H9 (cell line): Measurements from ENCODE around the gene IMPACT. TPM values are rescaled to one million over a fixed set of nuclear protein-coding genes. Genes with fewer than 3 reads are reported as not detected.

Source experiments
- DNase-seq: peaks from one replicate; pipeline ENCODE4 v3.0.0-alpha.2; 2017
- H2AFZ ChIP-seq: one replicate; pipeline ENCODE4 v1.6.1; 2013; ENCODE audit warnings: mild to moderate bottlenecking, low read length, control low read depth, moderate library complexity
- H2AK5ac ChIP-seq: 2 replicates; pipeline ENCODE4 v1.6.1; 2013; ENCODE audit warnings: low read length, control low read depth, mixed read lengths; ENCODE audit not compliant: insufficient read length
- H2BK120ac ChIP-seq: one replicate; pipeline ENCODE4 v1.6.1; 2013; ENCODE audit warnings: low read depth, mild to moderate bottlenecking, low read length, control low read depth, inconsistent platforms; ENCODE audit not compliant: poor library complexity, severe bottlenecking
- H2BK12ac ChIP-seq: 2 replicates; pipeline ENCODE4 v1.6.1; 2013; ENCODE audit warnings: low read length, control low read depth, mixed read lengths, low read depth; ENCODE audit not compliant: insufficient read length
- H2BK15ac ChIP-seq: 2 replicates; pipeline ENCODE4 v1.6.1; 2013; ENCODE audit warnings: low read depth, low read length, control low read depth
- H2BK20ac ChIP-seq: one replicate; pipeline ENCODE4 v1.6.1; 2013; ENCODE audit warnings: low read depth, mild to moderate bottlenecking, low read length, control low read depth, inconsistent platforms; ENCODE audit not compliant: poor library complexity, severe bottlenecking
- H2BK5ac ChIP-seq: 2 replicates; pipeline ENCODE4 v1.6.1; 2013; ENCODE audit warnings: low read length, control low read depth, mixed read lengths; ENCODE audit not compliant: insufficient read length
- H3K14ac ChIP-seq: 2 replicates; pipeline ENCODE4 v1.6.1; 2013; ENCODE audit warnings: low read length, control low read depth; ENCODE audit not compliant: insufficient read depth
- H3K18ac ChIP-seq: 2 replicates; pipeline ENCODE4 v1.6.1; 2013; ENCODE audit warnings: low read depth, mild to moderate bottlenecking, mixed read lengths, low read length, control low read depth; ENCODE audit not compliant: insufficient read length
- H3K23ac ChIP-seq: 2 replicates; pipeline ENCODE4 v1.6.1; 2013; ENCODE audit warnings: low read length, control low read depth, mixed read lengths, low read depth; ENCODE audit not compliant: insufficient read length
- H3K23me2 ChIP-seq: 2 replicates; pipeline ENCODE4 v1.6.1; 2013; ENCODE audit warnings: low read depth, mild to moderate bottlenecking, mixed read lengths, low read length, control low read depth; ENCODE audit not compliant: insufficient read length, poor library complexity, severe bottlenecking
- H3K27ac ChIP-seq: 2 replicates; pipeline ENCODE4 v1.5.1; 2013; ENCODE audit warnings: low read length, control low read depth, mixed read lengths, low read depth; ENCODE audit not compliant: insufficient read length
- H3K27me3 ChIP-seq: 2 replicates; pipeline ENCODE4 v1.6.1; 2013; ENCODE audit warnings: low read length, control low read depth, inconsistent platforms; ENCODE audit not compliant: insufficient read depth
- H3K4ac ChIP-seq: 2 replicates; pipeline ENCODE4 v1.6.1; 2013; ENCODE audit warnings: low read depth, mild to moderate bottlenecking, control low read depth, inconsistent platforms, low read length, moderate library complexity
- H3K4me1 ChIP-seq: 2 replicates; pipeline ENCODE4 v1.6.1; 2013; ENCODE audit warnings: low read length, control low read depth, inconsistent platforms; ENCODE audit not compliant: insufficient read depth
- H3K4me2 ChIP-seq: 2 replicates; pipeline ENCODE4 v1.6.1; 2013; ENCODE audit warnings: low read length, control low read depth, mixed read lengths; ENCODE audit not compliant: insufficient read length, insufficient read depth
- H3K56ac ChIP-seq: 2 replicates; pipeline ENCODE4 v1.6.1; 2013; ENCODE audit warnings: low read depth, mild to moderate bottlenecking, mixed read lengths, low read length, control low read depth; ENCODE audit not compliant: insufficient read length
- H3K79me1 ChIP-seq: 2 replicates; pipeline ENCODE4 v1.6.1; 2013; ENCODE audit warnings: low read depth, mild to moderate bottlenecking, moderate library complexity, low read length, control low read depth, inconsistent platforms; ENCODE audit not compliant: insufficient read depth, poor library complexity, severe bottlenecking
- H3K79me2 ChIP-seq: 2 replicates; pipeline ENCODE4 v1.6.1; 2013; ENCODE audit warnings: low read length, control low read depth, inconsistent platforms; ENCODE audit not compliant: insufficient read depth
- H3K9ac ChIP-seq: 2 replicates; pipeline ENCODE4 v1.6.1; 2013; ENCODE audit warnings: low read length, control low read depth, mixed read lengths; ENCODE audit not compliant: insufficient read length; ENCODE audit errors: extremely low read depth
- H3K9me3 ChIP-seq: one replicate; pipeline ENCODE4 v1.6.1; 2013; ENCODE audit warnings: low read depth, low read length, inconsistent platforms; ENCODE audit not compliant: control insufficient read depth
- H3T11ph ChIP-seq: one replicate; pipeline ENCODE4 v1.6.1; 2013; ENCODE audit warnings: mild to moderate bottlenecking, low read length, control low read depth, inconsistent platforms
- H4K20me1 ChIP-seq: one replicate; pipeline ENCODE4 v1.6.1; 2013; ENCODE audit not compliant: control insufficient read depth, insufficient read length, insufficient read depth
- H4K5ac ChIP-seq: 2 replicates; pipeline ENCODE4 v1.6.1; 2013; ENCODE audit warnings: low read depth, mild to moderate bottlenecking, mixed read lengths, low read length, control low read depth; ENCODE audit not compliant: insufficient read length
- H4K8ac ChIP-seq: replicated peaks from 2 replicates; pipeline ENCODE4 v1.6.1; 2013; ENCODE audit warnings: low read length, control low read depth, mixed read lengths, low read depth; ENCODE audit not compliant: insufficient read length
- H4K91ac ChIP-seq: 2 replicates; pipeline ENCODE4 v1.6.1; 2013; ENCODE audit warnings: low read depth, mild to moderate bottlenecking, moderate library complexity, mixed read lengths, low read length, control low read depth; ENCODE audit not compliant: insufficient read length
- H3K27ac Mint-ChIP-seq, 3 experiments: 2 replicates in 2 of 3; 3 replicates in 1 of 3; pipeline ENCODE4 v1.8.0; 2020 to 2021; ENCODE audit warnings: mixed read lengths in 3 of 3, mild to moderate bottlenecking in 1 of 3, moderate library complexity in 1 of 3
- H3K27me3 Mint-ChIP-seq: 2 replicates; pipeline ENCODE4 v1.8.0; 2021; ENCODE audit warnings: low read depth, mild to moderate bottlenecking, moderate library complexity, mixed read lengths
- H3K36me3 Mint-ChIP-seq, 3 experiments: 2 replicates in 2 of 3; 3 replicates in 1 of 3; pipeline ENCODE4 v1.8.0; 2020 to 2021; ENCODE audit warnings: low read depth in 3 of 3, mixed read lengths in 3 of 3; ENCODE audit not compliant: insufficient read depth in 1 of 3
- H3K4me1 Mint-ChIP-seq, 2 experiments: 2 replicates each; pipeline ENCODE4 v1.8.0; 2020; ENCODE audit warnings: mixed read lengths in 2 of 2
- H3K4me3 Mint-ChIP-seq, 2 experiments: 2 replicates in 1 of 2; 3 replicates in 1 of 2; pipeline ENCODE4 v1.8.0; 2020 to 2021; ENCODE audit warnings: mild to moderate bottlenecking in 2 of 2, mixed read lengths in 2 of 2, moderate library complexity in 1 of 2
- H3K9me3 Mint-ChIP-seq, 2 experiments: 2 replicates in 1 of 2; 3 replicates in 1 of 2; pipeline ENCODE4 v1.8.0; 2020; ENCODE audit warnings: mild to moderate bottlenecking in 2 of 2, mixed read lengths in 2 of 2, moderate library complexity in 1 of 2
- CTCF ChIP-seq: fragments of 200-600 bp; sonication (generic); conservative IDR thresholded peaks from 3 replicates; pipeline ENCODE4 v1.8.0; 2021; ENCODE audit warnings: antibody characterized with exemption, mild to moderate bottlenecking
- WGBS: extraction: QIAGEN DNeasy Blood & Tissue Kit; methylation state at CpG from one replicate; pipeline ENCODE4 v1.1.7; 2013; ENCODE audit warnings: missing lambda C conversion rate, low lambda C conversion rate, mixed read lengths; ENCODE audit not compliant: insufficient read length; ENCODE audit errors: extremely low coverage; 5-methylcytosine and 5-hydroxymethylcytosine counted together
- total RNA-seq: library from RNA; stranded (reverse); gene quantifications from 2 replicates; pipeline ENCODE4 v1.2.1, GENCODE V29; 2021

The IMPACT gene
- total RNA-seq, 1 experiment from 2014 or later, result 41.9 TPM

- DNase-seq, result no peak
- Histone ChIP-seq H3K4ac (no peak overlapping the region), H2AFZ (no peak overlapping the region), H3K23ac (no peak overlapping the region), H3K4me2 (peak overlapping the region; percentile 79), H2BK5ac (no peak overlapping the region), H3K56ac (no peak overlapping the region), H4K5ac (peak overlapping the region; percentile 9), H2AK5ac (no peak overlapping the region), H3K79me1 (no peaks in the 10 kb centered on the region), H2BK120ac (no peak overlapping the region), H3K9ac (peak overlapping the region; percentile 89), H3K27ac (no peak overlapping the region), H4K8ac (no peak overlapping the region), H3K9me3 (no peaks in the 10 kb centered on the region), H2BK12ac (no peak overlapping the region), H2BK15ac (no peak overlapping the region), H3T11ph (no peak overlapping the region), H3K27me3 (no peaks in the 10 kb centered on the region), H3K79me2 (peaks cover 5% of the 10 kb centered on the region; the same call in 1 of the 2 replicates), H3K4me1 (peaks cover 2% of the 10 kb centered on the region; the same call in 1 of the 2 replicates), H3K23me2 (peaks cover 5% of the 10 kb centered on the region), H3K18ac (peak overlapping the region; percentile 86), H2BK20ac (no peak overlapping the region), H4K20me1 (no peaks in the 10 kb centered on the region), H3K14ac (peak overlapping the region; percentile 80; the same call in 1 of the 2 replicates), H4K91ac (no peak overlapping the region)
- peaks cover 50 to 52% of the 10 kb centered on the region in 2 experiments for H3K4me1 Mint-ChIP-seq
- TF ChIP-seq CTCF, result no peak
- H3K27me3 Mint-ChIP-seq, result no peaks in the 10 kb centered on the region
- no peaks in the 10 kb centered on the region for H3K9me3 Mint-ChIP-seq
- peak overlapping the region; percentile 83 to 91 for H3K4me3 Mint-ChIP-seq
- no CpG with 5 or more reads among the region's 50 CpGs for WGBS
- peaks cover 0 to under 1% (median 0%) of the 10 kb centered on the region in 3 experiments; a peak in 1 of 7 replicates for H3K36me3 Mint-ChIP-seq
- peak overlapping the region; percentile 75 to 94 (median 81); a peak in 6 of 7 replicates for H3K27ac Mint-ChIP-seq
Observed at GRCh38 chr18:24397131-24397693, 29.3 kb upstream of the IMPACT start.
